ENCODE data around the gene ACCSL.

DNA sequence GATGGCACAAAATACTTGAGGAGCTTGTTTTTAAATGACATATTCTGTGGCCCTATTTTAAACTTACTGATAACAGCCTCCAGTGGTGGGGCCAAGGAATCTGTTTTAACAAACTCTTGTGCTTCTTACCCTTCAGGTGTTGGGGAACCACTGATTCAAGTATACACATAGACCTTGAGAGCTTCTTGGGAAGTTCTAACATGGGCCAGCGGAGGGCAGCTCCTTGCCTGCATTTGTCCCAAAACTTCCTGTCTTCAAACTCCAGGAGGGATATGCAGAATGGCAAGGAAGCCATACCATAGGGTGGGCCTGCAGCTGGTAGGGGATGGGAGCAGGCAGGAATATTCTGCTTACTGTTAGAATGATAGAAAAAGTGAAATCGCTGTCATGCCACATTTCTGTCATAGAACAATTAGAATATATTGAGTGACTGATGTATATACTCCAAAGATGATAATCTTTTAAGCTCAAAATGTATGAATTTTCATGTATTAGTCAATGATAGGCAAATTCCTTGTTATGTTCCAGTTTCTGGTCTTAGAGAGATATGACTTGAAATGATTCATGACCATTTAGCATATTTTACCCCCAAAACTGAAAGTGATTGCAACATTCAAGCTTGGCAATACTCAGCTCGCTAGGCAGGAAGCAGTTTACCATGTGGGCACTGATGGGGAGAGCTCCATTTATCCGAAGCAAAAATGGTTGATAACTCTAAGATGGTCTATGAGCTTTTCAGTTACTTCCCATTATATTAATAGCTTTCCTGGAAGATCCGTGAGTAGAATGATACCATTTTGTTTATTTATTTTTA, 56.9 kb downstream of the ACCSL start:
- TF ChIP-seq POLR2A (IDR thresholded peaks at IDR 0.05; ENCODE audit: low read length) (no peak), GATA1 (IDR thresholded peaks at IDR 0.05; ENCODE audit: low read depth, low read length) (no peak)

Measured in erythroblast (primary cell).